Spleen (tissue), 7 donors: ENCODE results near the gene SSB.

ENCODE experiments used
- CTCF ChIP-seq, 11 experiments: fragments of 200-600 bp in 7 of 11; fragments of 450-650 bp in 4 of 11; sonication (generic) in 4 of 11; IDR thresholded peaks in 8 of 11; conservative IDR thresholded peaks in 3 of 11; 1 replicate in 7 of 11; 2 replicates in 4 of 11; pipeline versions ENCODE4 v1.4.0 to v1.8.0; 2016 to 2021; ENCODE audit warnings: antibody characterized with exemption in 11 of 11, inconsistent platforms in 4 of 11, mild to moderate bottlenecking in 1 of 11
- POLR2A ChIP-seq, 3 donors: fragments of 450-650 bp; IDR thresholded peaks; one replicate each; pipeline ENCODE4 v1.5.1; 2017; ENCODE audit warnings: antibody characterized with exemption in 3 of 3, mild to moderate bottlenecking in 1 of 3
- POLR2AphosphoS5 ChIP-seq, 3 donors: sonication (generic); formaldehyde crosslinking; IDR thresholded peaks; one replicate each; pipeline ENCODE4 v1.5.1; 2017; ENCODE audit warnings: antibody characterized with exemption in 3 of 3
- donor health status: DM: no; HTN: no; CAD: no; lungs with moderate emphysema.
- donor health status: DM: no; HTN: no; CAD: no.
- donor health status: DM: no; HTN: no; CAD: no.

GRCh38 chr2:169767243-169767888, 31.3 kb upstream of the SSB start:
- TF ChIP-seq POLR2A (IDR thresholded peaks at IDR 0.05) = no peak
- TF ChIP-seq CTCF (IDR thresholded peaks at IDR 0.05 in 8 of 11, conservative IDR thresholded peaks at IDR 0.05 in 3 of 11) = peak in 10 of 11 experiments; percentile 23 to 70 (median 62)
- TF ChIP-seq POLR2AphosphoS5 (IDR thresholded peaks at IDR 0.05) = no peak
